Measurements from ENCODE around the gene ERFL.

GRCh38 chr19:41960973-41961372 is 32.7 kb upstream of the ERFL start:
- TF ChIP-seq, protein P1, sequence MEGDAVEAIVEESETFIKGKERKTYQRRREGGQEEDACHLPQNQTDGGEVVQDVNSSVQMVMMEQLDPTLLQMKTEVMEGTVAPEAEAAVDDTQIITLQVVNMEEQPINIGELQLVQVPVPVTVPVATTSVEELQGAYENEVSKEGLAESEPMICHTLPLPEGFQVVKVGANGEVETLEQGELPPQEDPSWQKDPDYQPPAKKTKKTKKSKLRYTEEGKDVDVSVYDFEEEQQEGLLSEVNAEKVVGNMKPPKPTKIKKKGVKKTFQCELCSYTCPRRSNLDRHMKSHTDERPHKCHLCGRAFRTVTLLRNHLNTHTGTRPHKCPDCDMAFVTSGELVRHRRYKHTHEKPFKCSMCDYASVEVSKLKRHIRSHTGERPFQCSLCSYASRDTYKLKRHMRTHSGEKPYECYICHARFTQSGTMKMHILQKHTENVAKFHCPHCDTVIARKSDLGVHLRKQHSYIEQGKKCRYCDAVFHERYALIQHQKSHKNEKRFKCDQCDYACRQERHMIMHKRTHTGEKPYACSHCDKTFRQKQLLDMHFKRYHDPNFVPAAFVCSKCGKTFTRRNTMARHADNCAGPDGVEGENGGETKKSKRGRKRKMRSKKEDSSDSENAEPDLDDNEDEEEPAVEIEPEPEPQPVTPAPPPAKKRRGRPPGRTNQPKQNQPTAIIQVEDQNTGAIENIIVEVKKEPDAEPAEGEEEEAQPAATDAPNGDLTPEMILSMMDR (IDR thresholded peaks at IDR 0.05), result no peak
- TF ChIP-seq POLR2A (IDR thresholded peaks at IDR 0.05), result no peak
